Stimulated activated CD4-positive, alpha-beta T cell treated with anti-CD3 and anti-CD28 coated beads, Interleukin-4, amount 100 ng/mL, for 24 hours (primary cell): ENCODE data around the gene DDI2.

ENCODE experiments used
- DNase-seq: peaks from one replicate; pipeline ENCODE4 v3.0.0-alpha.2; 2020

DDI2 gene

DNA sequence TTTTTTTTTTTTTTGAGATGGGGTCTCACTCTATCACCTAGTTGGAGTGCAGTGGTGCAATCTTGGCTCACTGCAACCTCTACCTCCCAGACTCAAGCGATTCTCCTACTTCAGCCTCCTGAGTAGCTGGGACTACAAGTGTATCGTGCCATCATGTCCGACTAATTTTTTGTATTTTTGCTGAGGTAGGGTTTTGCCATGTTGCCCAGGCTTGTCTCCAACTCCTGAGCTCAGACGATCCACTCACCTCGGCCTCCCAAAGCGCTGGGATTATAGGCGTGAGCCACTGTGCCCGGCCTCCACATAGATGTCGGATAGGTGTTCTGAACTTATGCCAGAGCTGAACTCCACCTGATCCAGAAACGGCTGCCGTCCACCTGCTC lies 87.9 kb downstream of the DDI2 start:
- DNase-seq: no peak

DNA sequence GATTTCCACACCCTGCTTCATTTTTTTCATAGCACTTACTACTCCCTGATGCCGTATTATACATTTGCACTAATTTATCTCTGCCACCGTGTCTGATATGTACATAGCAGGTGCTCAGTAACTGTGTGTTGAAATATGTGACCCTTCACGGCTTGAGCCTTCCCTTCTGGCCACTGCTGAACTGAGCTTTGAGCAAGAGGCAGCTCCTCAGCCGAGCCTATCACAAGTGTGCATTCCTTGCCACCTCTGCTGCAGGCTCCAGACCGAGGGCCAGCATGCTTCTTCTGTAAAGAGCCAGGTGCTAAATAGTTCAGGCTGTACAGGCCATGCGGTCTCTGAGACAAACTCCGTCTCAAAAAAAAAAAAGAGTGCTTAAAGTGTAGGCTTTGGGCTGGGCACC lies 89.5 kb downstream of the DDI2 start:
- DNase-seq: no peak

DNA sequence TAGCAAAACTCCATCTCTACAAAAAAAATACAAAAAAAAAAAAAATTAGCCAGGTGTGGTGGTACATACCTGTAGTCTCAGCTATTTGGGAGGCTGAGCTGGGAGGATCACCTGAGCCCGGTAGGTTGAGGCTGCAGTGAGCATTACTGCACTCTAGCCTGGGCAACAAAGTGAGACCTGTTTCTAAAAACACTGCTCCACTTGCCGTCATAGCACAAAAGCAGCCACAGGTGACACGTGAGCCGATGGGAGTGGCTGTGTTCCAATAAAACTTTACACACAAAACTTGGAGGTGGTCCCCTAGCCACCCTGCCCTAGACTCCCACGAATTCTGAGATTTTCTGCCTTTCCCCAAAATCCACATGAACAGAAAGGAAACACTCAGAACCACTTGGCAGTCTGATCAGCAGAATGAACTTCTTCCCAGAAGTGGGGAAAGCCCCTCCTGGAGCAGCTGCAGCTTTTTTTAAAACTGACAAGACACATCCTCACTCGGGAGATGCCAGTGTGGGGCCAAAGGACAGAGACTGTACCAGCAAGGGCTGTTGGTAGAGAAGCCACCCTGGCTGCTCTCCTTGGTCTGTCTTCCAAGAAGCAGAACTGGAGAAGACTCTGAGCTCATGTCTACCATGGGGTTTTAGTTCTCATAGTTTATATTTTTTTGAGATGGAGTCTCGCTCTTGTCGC lies 90.1 kb downstream of the DDI2 start:
- no peak for DNase-seq

DNA sequence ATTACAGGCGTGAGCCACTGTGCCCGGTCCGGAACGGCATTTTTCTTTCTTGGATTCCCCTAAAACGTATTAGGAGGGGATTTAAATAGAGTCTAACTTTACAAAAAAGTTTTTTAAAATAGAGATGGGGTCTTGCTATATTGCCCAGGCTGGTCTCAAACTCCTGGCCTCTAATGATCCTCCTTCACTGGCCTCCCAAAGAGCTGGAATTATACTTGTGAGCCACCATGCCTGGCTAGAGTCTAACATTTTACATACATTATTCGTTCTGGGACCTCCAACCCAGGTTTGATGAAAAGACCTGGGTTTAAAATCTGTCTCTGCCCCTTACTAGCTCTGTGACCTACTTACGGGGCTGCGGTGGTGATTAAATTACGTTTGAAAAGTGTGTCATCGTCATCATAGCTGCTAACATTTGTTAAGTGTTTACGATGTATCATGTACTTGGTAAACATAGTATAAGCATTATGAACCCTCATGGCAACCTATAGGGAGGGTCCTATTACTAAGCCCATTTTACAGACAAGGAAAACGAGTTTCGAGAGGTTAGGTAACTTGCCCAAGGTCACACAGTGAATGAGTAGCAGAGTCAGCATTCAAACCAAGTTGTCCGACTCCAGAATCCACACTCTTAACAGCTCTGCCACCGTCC lies 91.4 kb downstream of the DDI2 start:
- DNase-seq: no peak

DNA sequence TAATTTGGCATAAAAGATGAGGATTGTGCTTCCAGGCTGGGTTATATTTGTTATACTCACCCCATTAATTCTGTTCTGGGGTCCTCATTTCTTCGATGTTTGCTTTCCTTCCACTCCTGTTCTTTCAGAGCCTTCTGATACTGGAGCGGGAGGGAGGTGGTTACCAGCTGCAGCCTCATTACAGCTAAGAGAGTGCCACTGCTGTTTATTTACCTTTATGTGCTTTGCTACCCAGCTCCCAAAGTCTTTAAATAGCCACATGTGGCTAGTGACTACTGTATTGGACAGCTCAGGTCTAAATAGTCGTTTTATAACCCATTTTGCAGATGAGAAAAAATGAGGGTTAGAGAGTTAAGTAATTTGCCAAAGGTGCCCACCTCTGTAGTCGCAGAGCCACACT lies 92.0 kb downstream of the DDI2 start:
- DNase-seq: no peak

DNA sequence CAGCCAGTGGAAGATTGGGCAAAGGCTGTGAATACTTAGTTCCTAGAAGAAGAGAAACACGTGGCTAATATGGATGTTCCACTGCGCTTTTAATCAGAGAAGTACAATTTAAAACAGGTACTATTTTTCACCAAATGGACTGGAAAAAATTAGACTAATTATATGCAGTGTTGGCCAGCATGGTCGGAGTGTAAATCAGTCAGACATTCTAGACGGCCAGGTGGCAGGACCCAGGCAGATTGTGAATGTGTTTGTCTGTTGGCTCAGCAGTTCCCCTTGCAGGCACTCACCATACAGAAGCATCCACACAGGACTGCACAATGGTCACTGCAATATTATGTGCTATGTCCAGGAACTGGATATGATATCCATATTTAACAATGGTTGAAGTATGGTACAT lies 94.9 kb downstream of the DDI2 start:
- no peak for DNase-seq

DNA sequence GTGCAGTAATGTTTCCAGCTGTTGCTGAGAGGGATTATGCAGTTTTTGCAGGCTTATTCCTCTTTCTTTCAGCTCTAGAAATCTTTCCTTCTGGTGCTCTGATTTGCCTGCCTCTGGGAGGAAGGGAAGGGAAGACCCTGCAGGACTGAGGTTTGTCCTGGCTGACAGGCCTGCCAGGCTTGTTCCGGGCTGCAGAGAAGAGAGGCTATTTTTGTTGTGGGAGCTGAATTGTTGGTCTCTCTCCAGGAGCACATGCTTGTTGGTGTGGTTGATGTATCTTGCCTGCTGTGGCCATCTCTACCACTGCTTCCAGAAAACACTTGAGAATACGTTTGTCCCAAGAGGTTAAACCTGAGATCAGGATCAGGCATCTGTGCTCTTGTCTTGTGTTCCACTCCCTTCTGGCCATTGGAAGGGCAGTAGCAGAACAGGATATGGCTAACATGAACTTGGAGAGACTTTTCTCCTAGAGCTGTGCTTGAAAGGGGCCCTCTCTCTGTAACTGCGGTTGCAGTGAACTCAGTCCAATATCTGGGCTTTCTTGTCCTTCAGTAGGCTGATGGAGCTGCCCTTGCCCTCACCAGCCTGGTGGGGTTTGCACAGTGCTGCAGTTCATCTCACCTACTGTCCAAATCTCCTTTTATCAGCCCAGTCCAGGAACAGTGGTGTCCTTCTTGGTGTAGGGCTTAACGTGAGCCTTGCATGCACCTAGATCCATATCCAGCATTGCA lies 97.3 kb downstream of the DDI2 start:
- DNase-seq: no peak

GRCh38 chr1:15717418-15718125 lies 100.3 kb downstream of the DDI2 start:
- no peak for DNase-seq

DNA sequence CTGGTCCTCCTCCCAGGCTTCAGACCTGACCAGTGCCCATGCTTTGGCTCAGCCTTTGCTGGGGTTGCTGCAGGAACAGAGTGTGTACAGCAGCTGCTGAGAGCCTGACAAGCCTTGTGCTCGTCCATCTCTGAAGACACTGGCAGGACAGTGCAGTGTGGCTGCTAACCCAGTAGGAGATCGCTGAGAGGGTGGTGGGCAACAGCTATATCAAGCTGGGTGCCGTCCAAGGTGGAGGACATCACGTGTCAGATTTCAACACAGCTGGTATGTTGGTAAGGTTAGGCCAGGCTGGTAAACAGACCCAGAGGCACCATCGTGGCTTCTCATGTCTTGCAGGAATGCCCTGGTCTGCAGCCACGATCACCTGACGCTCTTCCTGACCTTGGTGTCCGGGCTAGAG lies 100.9 kb downstream of the DDI2 start:
- no peak for DNase-seq
